HL-60 (cell line): Measurements from ENCODE around the gene MT4.

Experiments
- DNase-seq, 2 experiments: peaks; one replicate each; pipeline ENCODE4 v3.0.0-alpha.2; 2010 to 2020; ENCODE audit warnings: low read depth in 1 of 2, low spot score in 1 of 2
- H3K27ac ChIP-seq: fragments of 250-450 bp; sonication (Bioruptor Pico); replicated peaks from 2 replicates; pipeline ENCODE4 v1.5.1; 2020; ENCODE audit warnings: mild to moderate bottlenecking, moderate library complexity
- H3K27me3 ChIP-seq: fragments of 250-450 bp; sonication (Bioruptor Pico); 2 replicates; pipeline ENCODE4 v1.5.1; 2021; ENCODE audit warnings: mild to moderate bottlenecking, moderate library complexity; ENCODE audit not compliant: insufficient read depth, poor library complexity, severe bottlenecking
- H3K4me3 ChIP-seq: replicated peaks from 2 replicates; pipeline ENCODE4 v1.5.1; 2011; ENCODE audit warnings: mild to moderate bottlenecking, control low read depth, low read length; ENCODE audit not compliant: insufficient read depth
- GABPA ChIP-seq: IDR thresholded peaks from 2 replicates; pipeline ENCODE4 v1.6.1; 2012; ENCODE audit warnings: low read depth
- POLR2AphosphoS5 ChIP-seq: IDR thresholded peaks from 2 replicates; pipeline ENCODE4 v1.6.1; 2012; ENCODE audit warnings: low read depth
- SPI1 ChIP-seq: IDR thresholded peaks from 2 replicates; pipeline ENCODE4 v1.6.1; 2012; ENCODE audit warnings: low read depth, mild to moderate bottlenecking, borderline replicate concordance
- TF ChIP-seq, protein P1 (sequence below): IDR thresholded peaks from 2 replicates; pipeline ENCODE4 v1.6.1; 2012; ENCODE audit warnings: low read depth; ENCODE audit not compliant: insufficient replicate concordance
- TF ChIP-seq, protein P2 (sequence below): IDR thresholded peaks from one replicate; pipeline ENCODE4 v1.5.1; 2011; ENCODE audit warnings: low read length, control low read depth, inconsistent platforms; ENCODE audit not compliant: insufficient read depth

The MT4 gene

DNA sequence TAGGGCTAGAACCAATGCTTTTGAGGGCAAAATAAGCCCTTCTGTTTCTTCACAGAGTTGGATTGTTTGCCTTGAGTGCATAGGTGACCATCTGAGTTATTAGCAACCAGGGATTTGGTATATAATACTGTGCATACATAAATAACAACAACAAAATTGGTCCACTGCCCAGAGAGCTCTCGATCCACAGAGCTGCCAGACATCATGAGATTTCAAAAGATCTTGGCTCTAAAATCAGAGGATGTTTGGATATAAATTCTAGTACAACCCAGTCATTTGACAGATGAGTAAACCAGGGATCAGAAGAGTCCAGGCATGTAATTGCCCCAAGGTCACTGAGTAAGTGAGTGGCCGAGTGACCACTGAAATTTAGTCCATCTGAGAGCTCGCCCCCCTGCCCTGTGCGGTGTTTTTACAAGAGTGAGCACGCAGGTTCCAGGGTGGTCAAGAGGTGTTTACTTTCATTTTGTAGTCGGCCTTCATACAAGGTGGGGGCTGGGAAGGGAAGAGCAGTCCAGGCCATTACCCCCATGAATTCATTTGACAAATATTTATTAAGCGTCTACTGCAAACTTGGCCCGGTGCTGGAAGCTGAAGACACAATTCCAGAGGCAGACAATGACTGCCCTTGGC, 41.7 kb downstream of the MT4 start:
- no peaks in the 10 kb centered on the region for H3K27me3 ChIP-seq
- TF ChIP-seq, protein P1, sequence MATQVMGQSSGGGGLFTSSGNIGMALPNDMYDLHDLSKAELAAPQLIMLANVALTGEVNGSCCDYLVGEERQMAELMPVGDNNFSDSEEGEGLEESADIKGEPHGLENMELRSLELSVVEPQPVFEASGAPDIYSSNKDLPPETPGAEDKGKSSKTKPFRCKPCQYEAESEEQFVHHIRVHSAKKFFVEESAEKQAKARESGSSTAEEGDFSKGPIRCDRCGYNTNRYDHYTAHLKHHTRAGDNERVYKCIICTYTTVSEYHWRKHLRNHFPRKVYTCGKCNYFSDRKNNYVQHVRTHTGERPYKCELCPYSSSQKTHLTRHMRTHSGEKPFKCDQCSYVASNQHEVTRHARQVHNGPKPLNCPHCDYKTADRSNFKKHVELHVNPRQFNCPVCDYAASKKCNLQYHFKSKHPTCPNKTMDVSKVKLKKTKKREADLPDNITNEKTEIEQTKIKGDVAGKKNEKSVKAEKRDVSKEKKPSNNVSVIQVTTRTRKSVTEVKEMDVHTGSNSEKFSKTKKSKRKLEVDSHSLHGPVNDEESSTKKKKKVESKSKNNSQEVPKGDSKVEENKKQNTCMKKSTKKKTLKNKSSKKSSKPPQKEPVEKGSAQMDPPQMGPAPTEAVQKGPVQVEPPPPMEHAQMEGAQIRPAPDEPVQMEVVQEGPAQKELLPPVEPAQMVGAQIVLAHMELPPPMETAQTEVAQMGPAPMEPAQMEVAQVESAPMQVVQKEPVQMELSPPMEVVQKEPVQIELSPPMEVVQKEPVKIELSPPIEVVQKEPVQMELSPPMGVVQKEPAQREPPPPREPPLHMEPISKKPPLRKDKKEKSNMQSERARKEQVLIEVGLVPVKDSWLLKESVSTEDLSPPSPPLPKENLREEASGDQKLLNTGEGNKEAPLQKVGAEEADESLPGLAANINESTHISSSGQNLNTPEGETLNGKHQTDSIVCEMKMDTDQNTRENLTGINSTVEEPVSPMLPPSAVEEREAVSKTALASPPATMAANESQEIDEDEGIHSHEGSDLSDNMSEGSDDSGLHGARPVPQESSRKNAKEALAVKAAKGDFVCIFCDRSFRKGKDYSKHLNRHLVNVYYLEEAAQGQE = no peak
- H3K27ac ChIP-seq = no peak overlapping the region
- no peak overlapping the region for H3K4me3 ChIP-seq
- no peak for DNase-seq

DNA sequence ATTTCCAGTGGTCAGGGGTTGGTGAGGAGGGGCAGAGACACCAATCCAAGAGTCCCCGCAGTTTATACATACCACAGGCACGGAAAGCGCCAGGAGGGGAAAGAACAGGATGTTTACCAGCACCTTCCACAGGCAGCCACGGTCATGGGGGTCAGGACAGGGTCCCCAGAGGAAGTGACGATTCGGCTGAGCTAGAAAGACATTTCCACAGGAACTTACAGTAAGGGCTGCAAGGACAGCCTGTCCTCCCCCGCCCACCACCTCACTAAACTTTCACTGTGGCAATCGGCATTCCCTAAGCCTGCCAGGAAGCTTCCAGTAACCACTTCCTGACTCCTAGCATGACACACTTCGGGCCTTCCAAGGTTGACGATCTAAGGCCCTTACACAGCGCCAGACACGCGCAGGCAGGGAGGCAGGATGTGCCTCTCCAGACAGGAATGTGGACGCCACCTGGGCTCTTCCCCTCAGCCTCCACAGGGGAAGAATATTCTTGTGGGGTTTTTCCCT, 42.3 kb downstream of the MT4 start:
- DNase-seq = no peak
- Histone ChIP-seq H3K4me3 (no peak overlapping the region), H3K27me3 (no peaks in the 10 kb centered on the region), H3K27ac (no peak overlapping the region)
- TF ChIP-seq POLR2AphosphoS5 (no peak), SPI1 (no peak), GABPA (no peak)
- TF ChIP-seq, protein P1 = no peak
- TF ChIP-seq, protein P2, sequence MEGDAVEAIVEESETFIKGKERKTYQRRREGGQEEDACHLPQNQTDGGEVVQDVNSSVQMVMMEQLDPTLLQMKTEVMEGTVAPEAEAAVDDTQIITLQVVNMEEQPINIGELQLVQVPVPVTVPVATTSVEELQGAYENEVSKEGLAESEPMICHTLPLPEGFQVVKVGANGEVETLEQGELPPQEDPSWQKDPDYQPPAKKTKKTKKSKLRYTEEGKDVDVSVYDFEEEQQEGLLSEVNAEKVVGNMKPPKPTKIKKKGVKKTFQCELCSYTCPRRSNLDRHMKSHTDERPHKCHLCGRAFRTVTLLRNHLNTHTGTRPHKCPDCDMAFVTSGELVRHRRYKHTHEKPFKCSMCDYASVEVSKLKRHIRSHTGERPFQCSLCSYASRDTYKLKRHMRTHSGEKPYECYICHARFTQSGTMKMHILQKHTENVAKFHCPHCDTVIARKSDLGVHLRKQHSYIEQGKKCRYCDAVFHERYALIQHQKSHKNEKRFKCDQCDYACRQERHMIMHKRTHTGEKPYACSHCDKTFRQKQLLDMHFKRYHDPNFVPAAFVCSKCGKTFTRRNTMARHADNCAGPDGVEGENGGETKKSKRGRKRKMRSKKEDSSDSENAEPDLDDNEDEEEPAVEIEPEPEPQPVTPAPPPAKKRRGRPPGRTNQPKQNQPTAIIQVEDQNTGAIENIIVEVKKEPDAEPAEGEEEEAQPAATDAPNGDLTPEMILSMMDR = no peak

DNA sequence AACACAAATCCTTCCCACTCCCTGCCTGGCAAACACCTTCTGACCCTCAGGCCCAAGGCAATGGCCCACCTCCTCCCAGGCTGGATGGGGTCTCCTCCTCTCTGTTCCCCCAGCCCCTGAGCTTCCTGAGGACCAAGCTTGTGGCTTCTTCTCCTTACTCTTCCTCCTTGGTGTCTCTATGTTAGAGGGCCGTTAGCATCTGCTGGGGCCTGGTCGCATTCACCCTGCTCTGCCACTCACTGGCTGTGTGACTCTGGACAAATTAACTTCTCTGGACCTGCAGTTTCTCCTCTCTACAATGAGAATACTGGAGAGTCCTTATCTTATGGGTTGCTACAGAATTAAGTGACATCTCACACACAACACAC, 42.8 kb downstream of the MT4 start:
- DNase-seq = no peak
- TF ChIP-seq, protein P1 = no peak
- TF ChIP-seq POLR2AphosphoS5 (no peak), GABPA (no peak), SPI1 (no peak)
- TF ChIP-seq, protein P2 = no peak
- H3K27ac ChIP-seq = peak overlapping the region; percentile 67
- peak overlapping the region; percentile 32; the same call in 1 of the 2 replicates for H3K4me3 ChIP-seq
- no peaks in the 10 kb centered on the region for H3K27me3 ChIP-seq
